HCEC 1CT (cell line): ENCODE results near the gene RAB32.
"Not testable (repeated sequence)": the region's sequence is repeated elsewhere in the genome, so short reads cannot be mapped to it uniquely, and the experiment has no call there.

Experiments used
- DNase-seq: peaks from one replicate; pipeline ENCODE4 v3.0.0-alpha.2; 2017

Gene RAB32

DNA sequence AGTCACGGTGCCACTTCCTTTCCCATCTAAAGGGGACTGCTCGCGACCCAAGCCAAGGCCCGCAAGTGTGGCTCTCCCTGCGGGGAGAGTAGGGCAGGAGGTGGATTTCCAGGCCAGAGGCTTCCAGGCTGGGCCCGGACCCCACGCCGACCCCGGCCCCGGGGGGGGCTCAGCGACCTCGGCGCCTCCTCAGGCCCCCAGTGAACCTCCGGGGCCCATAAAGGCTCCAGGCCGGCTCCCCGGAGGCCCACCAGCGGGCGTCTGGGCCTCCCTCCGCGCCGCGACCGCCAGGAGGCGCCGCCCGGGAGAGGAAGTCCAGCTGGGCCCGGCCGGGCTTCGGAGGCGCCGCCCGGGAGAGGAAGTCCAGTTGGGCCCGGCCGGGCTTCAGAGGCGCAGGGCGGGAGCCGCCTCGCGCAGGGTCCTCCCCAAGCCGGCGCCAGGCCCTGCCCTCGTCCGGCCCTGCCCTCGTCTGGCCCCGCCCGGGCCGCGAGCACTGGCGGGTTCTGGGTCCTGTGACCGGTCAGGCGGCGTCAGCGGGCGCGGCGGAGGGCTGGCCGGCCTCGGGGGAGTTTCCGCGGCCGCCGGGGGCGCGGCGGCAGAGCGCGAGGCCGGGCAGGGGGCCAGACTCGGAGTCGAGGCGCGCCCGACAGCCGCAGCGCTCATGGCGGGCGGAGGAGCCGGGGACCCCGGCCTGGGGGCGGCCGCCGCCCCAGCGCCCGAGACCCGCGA is at the start of gene RAB32:
RAB32 (plus strand) TSS at position 623 of the 729 bp plus-strand sequence; CDS start at position 662, 39 bp downstream.
- DNase-seq: peak; percentile 97

GRCh38 chr6:146498309-146498708 is 45.3 kb upstream of the RAB32 start:
- DNase-seq: no peak

- DNase-seq: no peak
These were observed 40.5 kb upstream of the RAB32 start for GRCh38 chr6:146503096-146503495.

DNA sequence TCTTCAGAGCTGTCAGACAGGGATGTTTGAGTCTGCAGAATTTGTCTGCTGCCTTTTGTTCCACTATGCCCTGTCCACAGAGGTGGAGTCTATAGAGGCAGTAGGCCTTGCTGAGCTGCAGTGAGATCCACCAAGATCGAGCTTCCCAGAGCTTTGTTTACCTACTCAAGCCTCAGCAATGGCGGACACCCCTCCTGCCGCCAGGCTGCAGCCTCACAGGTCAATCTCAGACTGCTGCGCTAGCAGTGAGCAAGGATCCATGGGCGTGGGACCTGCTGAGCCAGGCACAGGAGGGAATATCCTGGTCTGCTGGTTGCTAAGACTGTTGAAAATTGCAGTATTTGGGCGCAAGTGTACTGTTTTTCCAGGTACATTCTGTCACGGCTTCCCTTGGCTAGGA is 28.4 kb upstream of the RAB32 start:
- DNase-seq: no peak

- DNase-seq: no peak
These were observed 17.4 kb upstream of the RAB32 start for GRCh38 chr6:146526192-146526591.

DNA sequence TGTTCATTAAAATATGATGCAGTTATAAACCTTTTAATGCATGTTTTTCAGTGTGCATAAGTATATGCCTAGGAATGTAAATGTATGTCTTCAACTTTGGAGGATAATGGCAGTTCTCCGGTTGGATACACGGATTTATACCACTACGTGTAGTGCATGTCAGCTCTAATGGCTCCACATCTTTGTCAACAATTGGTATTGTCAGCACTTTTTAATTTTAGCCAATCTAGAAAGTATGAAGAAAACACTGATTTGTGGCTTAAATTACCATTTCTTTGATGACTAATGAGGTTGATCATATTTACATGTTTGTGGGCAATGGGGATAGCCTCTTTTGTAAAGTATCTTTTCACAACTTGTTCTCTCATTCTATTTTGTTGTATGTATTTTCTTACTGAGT is 10.9 kb upstream of the RAB32 start:
- DNase-seq: no peak

DNA sequence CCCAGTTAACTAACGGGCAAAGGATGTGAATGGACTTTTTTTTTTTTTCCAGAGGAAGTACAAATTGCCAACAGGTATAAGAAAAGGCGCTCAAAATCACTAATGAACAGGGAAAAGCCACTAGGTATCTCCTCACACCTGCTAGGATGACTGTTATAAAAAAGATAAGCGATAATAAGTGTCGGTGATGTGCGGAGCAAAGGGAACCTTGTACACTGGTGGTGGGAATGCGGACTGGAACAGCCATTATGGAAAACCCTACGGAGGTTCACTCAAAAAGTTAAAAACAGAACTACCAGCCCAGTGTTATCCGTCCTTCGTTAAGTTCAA is 787 bp upstream of the RAB32 start:
- DNase-seq: no peak

DNA sequence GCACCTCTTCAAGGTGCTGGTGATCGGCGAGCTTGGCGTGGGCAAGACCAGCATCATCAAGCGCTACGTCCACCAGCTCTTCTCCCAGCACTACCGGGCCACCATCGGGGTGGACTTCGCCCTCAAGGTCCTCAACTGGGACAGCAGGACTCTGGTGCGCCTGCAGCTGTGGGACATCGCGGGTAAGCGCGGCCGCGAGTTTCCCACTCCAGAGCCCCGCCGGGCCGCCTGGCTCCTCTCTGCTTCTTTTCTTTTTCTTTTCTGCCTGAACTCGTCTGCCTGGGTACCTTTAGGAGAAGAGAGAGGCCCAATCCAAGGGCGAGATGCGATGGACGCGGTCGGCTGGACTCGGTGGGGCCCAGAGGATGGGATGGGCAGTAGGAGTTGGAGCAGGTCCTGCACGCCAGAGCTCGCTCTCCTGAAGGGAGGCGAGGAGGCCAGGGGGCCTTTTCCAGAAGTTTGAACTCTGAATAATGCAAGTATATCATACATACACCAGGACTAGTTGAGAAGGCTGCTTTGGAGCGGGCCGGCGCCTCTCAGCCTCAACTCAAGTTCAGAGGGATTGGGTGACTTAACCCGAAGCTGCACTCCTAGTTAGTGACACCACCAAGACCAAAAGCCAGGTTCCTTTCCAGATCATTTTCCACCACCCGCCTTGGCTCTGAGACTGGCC is 445 bp downstream of the RAB32 start:
- DNase-seq: peak; percentile 55

GRCh38 chr6:146544616-146545182 is 1.1 kb downstream of the RAB32 start:
- DNase-seq: no peak

DNA sequence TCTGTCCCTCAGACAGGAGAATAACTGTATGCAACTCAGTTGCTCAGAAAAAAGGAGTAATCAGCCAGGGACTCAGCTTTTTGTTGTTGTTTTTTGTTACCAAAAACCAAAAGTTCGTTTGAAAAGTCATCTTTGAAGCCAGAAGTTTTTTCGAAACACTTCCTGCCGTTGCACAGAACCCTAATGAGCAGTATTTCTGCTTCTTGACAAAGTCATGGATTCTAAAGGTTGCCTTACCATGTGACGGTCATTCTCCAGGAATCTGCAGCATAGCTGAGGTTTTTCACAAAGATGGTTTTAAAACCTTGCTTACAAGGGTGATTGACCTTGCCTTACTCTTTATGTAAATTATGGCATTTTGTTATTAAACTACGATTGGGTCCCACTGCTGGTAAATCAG is 1.9 kb downstream of the RAB32 start:
- DNase-seq: peak; percentile 78

DNA sequence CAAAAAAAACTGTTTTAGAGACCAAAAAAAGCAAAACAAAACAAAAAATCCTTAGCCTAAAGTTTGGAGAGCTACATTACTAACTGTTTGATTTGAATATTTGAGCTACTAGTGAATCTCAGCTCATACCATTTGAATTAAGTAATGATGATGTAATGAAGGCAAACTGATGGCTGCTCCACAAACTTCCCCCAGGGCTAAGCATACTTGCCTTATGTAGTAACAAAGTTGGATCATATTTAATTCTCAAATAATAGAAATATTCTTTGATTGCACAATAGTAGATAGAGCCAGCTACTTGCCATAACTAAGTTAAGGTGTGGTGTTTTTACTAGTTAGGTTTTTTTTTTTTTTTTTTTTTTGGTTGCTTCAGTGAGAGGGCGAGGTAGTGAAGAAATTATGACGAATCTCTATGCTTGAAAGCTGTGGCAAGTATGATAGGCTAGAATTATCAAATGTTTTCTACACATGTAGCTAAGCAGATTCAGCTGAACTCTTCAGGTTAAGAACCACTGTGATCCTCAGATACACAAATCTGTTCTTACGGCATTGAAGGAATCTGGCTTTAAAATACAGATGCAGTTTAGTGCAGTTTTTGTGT is 2.9 kb downstream of the RAB32 start:
- peak; percentile 96 for DNase-seq

GRCh38 chr6:146547889-146548288 is 4.3 kb downstream of the RAB32 start:
- no peak for DNase-seq

DNA sequence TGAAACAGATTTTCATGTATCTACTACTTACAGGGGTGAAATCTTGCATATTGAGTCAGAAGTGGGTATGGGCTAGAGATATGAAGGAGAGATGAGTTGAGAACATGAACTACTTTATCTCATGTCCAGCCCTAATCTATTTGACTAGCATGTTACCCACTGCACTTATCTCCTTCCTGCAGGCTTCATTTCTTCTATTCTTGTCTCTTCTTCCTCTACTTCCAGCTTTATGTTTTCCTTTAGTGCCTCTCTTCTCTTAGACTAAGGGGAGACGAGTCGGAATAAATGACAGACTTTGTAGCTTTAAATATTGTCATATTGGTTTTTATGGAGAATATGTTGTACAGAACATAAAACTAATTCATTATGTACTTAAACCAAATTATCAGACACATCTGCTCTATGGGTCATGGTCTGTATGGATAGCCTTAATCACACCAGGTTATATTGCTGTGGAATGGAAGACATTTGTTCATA is 5.3 kb downstream of the RAB32 start:
- DNase-seq: no peak

- no peak for DNase-seq
These were observed 7.3 kb downstream of the RAB32 start for GRCh38 chr6:146550911-146551310.

GRCh38 chr6:146551545-146551944 is 7.9 kb downstream of the RAB32 start:
- DNase-seq: no peak

DNA sequence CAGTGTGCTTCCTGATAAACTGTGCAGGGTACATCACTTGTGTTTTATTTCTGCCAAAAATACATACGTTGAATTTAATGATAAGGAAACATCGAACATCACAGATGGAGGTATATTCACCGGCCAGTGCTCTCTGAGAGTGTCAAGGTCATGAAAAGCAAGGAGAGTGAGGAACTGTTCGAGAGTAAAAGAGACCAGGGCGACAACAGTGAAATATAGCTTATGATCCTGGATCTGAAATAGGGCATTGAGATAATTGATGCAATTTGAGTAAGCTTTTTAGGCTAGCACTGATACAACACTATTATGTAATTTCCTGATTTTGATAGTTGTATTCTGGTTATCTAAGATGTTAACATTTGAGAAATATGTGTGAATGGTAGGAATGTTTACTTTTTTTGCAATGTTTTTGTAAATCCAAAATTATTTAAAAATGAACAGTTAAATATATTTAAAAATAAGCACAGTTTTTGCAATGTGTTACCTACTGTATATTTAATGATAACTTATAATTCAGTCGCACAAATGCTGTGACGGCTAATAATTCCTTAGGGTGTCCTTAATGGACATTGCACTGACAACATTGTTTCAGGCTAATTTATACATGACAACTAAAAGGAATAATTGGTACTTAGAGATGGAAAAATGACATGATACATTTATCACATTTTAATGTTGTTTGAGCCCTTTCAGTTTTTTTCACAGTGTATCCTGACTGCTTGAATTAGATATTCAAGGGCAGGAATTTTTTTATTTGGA is 9.9 kb downstream of the RAB32 start:
- no peak for DNase-seq

DNA sequence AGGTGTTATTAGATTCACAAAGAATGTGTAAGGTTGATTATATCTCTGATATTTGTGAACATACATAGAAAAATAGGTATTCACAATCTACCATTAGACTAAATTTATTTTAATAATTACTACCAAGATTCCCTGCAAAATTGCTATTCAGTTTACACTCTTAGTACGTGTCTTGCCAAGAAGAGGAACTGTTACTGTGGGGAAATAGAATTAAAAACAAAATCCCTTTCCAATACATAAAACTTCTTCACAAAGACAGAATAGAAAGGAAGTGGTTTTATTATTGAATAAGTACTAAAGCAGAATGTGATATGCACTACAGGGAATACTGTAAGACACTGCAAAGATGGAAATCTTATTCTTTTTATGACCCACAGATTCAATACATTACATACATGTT is 17.0 kb downstream of the RAB32 start:
- DNase-seq: no peak

DNA sequence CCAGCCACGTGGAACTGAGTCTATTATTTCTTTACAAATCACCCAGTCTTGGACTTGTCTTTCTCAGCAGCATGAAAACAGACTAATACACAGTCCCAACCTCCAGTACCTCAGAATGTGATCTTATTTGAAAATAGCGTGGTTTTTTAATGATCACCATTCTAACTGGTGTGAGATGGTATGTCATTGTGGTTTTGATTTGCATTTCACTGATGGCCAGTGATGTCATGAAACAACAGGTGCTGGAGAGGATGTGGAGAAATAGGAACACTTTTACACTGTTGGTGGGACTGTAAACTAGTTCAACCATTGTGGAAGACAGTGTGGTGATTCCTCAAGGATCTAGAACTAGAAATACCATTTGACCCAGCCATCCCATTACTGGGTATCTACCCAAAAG is 23.0 kb downstream of the RAB32 start:
- not testable (repeated sequence) for DNase-seq

- DNase-seq: not testable (repeated sequence)
These were observed 25.0 kb downstream of the RAB32 start for GRCh38 chr6:146568619-146569018.

- DNase-seq: no peak
These were observed 30.6 kb downstream of the RAB32 start for GRCh38 chr6:146574211-146574610.

- DNase-seq: peak; percentile 46
These were observed 34.4 kb downstream of the RAB32 start for GRCh38 chr6:146578054-146578453.

DNA sequence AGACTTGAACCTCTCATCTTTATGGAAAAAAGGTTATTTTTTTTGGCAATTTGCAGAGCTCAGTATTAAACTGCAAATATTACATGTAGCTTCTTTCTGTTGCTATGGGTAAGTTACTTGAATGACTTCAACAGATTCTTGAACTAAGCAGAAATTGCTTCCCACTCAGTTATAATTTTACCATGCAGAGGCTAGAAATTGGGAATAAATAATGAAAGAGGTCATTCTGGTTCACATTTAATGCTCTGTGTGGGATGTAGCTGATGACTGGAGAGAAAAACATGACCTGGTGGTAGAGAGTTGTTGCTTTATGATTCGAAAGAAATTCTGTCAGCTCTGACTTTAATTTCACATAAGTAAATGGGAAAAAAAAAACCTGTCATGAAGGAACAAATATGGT is 38.3 kb downstream of the RAB32 start:
- DNase-seq: no peak

DNA sequence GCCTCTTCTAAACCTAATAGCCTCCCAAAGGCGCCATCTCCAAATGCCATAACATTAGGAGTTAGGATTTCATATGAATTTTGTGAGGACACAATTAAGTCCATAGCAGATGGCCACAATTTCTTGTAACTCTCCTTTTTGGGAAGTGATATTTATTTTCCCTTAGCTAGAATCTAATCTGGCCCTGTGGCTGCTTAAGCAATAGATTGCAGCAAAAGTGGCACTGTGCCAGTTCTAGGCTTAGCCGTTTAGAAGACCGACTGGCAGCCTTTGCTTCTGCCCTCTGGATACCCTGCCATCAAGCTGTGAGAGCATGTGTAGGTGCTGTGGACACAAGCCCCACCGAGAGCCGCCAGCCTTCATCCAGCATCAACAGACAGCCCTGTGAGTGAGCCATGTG is 39.2 kb downstream of the RAB32 start:
- DNase-seq: peak; percentile 8
